Rectal smooth muscle tissue (tissue), 1 donor: ENCODE measurements around the gene PDE4D.

Experiments
- H3K27ac ChIP-seq: one replicate; pipeline ENCODE4 v1.7.0; 2013; ENCODE audit warnings: low read depth, low read length, inconsistent platforms
- H3K27me3 ChIP-seq: one replicate; pipeline ENCODE4 v1.7.0; 2013; ENCODE audit warnings: low read length; ENCODE audit not compliant: control insufficient read depth, insufficient read depth
- H3K36me3 ChIP-seq: one replicate; pipeline ENCODE4 v1.7.0; 2013; ENCODE audit warnings: low read length; ENCODE audit not compliant: control insufficient read depth, insufficient read depth
- H3K4me1 ChIP-seq: one replicate; pipeline ENCODE4 v1.7.0; 2013; ENCODE audit warnings: low read length; ENCODE audit not compliant: control insufficient read depth, insufficient read depth
- H3K4me3 ChIP-seq: one replicate; pipeline ENCODE4 v1.7.0; 2013; ENCODE audit warnings: low read length
- H3K9ac ChIP-seq: one replicate; pipeline ENCODE4 v1.7.0; 2013; ENCODE audit warnings: low read length

Gene PDE4D

DNA sequence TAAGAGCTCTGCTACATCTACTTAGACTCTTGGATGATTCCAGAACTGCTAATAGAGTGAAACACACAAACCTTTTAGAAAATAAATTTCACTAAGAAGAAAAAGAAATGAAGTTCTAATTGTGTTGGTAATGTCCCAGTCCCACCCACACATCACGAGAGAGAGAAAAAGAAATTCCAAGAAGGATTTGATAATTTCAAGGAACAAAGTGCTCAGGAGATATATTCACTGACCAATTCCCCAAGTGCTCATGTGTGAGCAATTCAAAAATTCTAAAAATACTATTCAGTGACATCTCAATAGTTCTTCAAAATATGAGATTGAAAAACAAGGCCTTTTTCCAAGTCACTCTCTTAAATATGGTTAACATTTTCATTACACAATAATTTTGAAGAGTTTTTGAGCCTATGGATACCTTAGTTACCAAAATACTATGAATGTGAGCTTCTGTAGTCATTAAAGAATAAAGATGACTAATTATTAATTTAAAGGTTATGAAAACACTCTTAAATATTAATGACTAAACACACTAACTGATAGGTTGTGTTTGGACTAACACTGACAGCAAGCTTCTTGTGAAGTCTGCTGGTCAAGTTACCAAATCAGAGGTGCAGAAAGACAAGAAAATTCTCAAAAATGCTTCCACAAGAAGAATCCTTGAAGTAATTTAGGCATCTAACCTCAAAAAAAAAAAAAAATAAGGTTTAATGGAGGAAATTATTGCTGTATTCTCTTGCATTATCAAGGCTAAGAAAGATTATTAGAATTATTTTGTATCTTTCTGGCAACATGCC, 245.3 kb downstream of the PDE4D start:
- H3K27ac ChIP-seq, result no peak overlapping the region
- H3K4me3 ChIP-seq, result no peak overlapping the region
- H3K27me3 ChIP-seq, result no peaks in the 10 kb centered on the region

DNA sequence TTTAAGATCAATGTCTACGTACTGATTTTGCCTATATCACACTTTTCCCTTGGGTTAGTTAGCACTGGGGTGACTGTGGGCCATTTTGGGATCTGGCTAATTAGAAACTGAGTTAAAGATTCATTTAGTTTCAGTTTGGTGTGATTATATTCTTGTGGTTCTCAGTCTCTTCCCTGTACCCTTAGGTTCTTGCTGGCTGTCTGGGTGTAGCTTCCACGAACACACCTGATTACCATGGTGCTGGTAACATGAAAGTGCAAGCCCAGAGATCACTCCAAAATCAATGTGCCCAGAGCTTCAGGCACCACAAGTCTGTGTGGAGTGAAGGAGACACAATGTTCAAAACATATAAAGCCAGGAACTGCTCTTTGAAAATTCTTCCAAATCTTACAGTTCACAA, 248.1 kb downstream of the PDE4D start:
- Histone ChIP-seq H3K4me3 (no peak overlapping the region), H3K27me3 (no peaks in the 10 kb centered on the region), H3K4me1 (no peaks in the 10 kb centered on the region), H3K9ac (no peak overlapping the region), H3K27ac (no peak overlapping the region), H3K36me3 (no peaks in the 10 kb centered on the region)

More for the DNA sequence above, 245.3 kb downstream of the PDE4D start:
- Histone ChIP-seq H3K4me1 (no peaks in the 10 kb centered on the region), H3K36me3 (no peaks in the 10 kb centered on the region), H3K9ac (no peak overlapping the region)

DNA sequence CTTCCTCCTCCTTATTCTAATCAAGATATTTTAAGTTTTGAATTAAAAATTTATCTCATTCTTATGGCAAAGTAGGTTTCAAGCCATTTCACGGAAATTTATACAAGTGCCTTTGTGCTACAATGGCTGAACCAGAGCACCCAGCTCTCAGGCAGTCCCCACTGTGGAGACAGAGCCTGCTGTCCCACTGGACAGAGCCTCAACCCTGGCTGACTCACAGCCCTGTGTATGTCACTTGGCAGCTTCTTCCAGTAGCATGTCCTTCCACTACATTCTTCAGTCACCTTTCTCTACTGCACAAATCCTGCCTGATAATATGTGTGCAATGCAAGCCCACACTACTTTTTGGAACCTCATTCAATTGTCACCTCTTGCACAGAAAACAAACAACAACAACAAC, 253.1 kb downstream of the PDE4D start:
- Histone ChIP-seq H3K9ac (no peak overlapping the region), H3K27ac (no peak overlapping the region)

GRCh38 chr5:59637884-59638580, 255.5 kb downstream of the PDE4D start:
- Histone ChIP-seq H3K9ac (no peak overlapping the region), H3K27me3 (no peaks in the 10 kb centered on the region), H3K4me1 (no peaks in the 10 kb centered on the region), H3K36me3 (no peaks in the 10 kb centered on the region), H3K4me3 (no peak overlapping the region), H3K27ac (no peak overlapping the region)

More for the DNA sequence above, 253.1 kb downstream of the PDE4D start:
- no peaks in the 10 kb centered on the region for H3K4me1 ChIP-seq
- H3K36me3 ChIP-seq, result no peaks in the 10 kb centered on the region
- no peak overlapping the region for H3K4me3 ChIP-seq
- H3K27me3 ChIP-seq, result no peaks in the 10 kb centered on the region

GRCh38 chr5:59629561-59629960, 264.0 kb downstream of the PDE4D start:
- no peak overlapping the region for H3K4me3 ChIP-seq
- no peaks in the 10 kb centered on the region for H3K36me3 ChIP-seq
- no peak overlapping the region for H3K27ac ChIP-seq
- no peaks in the 10 kb centered on the region for H3K27me3 ChIP-seq
- no peak overlapping the region for H3K9ac ChIP-seq
- no peaks in the 10 kb centered on the region for H3K4me1 ChIP-seq

- Histone ChIP-seq H3K4me1 (no peaks in the 10 kb centered on the region), H3K27ac (no peak overlapping the region), H3K9ac (no peak overlapping the region), H3K27me3 (no peaks in the 10 kb centered on the region), H3K4me3 (no peak overlapping the region), H3K36me3 (no peaks in the 10 kb centered on the region)
Measured at GRCh38 chr5:59628062-59628828, 265.3 kb downstream of the PDE4D start.

- no peaks in the 10 kb centered on the region for H3K4me1 ChIP-seq
- no peaks in the 10 kb centered on the region for H3K36me3 ChIP-seq
- no peaks in the 10 kb centered on the region for H3K27me3 ChIP-seq
- no peak overlapping the region for H3K4me3 ChIP-seq
- no peak overlapping the region for H3K27ac ChIP-seq
- H3K9ac ChIP-seq, result no peak overlapping the region
Measured at GRCh38 chr5:59624898-59625297, 268.6 kb downstream of the PDE4D start.

- Histone ChIP-seq H3K4me1 (no peaks in the 10 kb centered on the region), H3K9ac (no peak overlapping the region), H3K36me3 (no peaks in the 10 kb centered on the region), H3K4me3 (no peak overlapping the region), H3K27ac (no peak overlapping the region), H3K27me3 (no peaks in the 10 kb centered on the region)
Measured at GRCh38 chr5:59622848-59623247, 270.7 kb downstream of the PDE4D start.

- no peak overlapping the region for H3K27ac ChIP-seq
- no peak overlapping the region for H3K9ac ChIP-seq
- no peaks in the 10 kb centered on the region for H3K36me3 ChIP-seq
- H3K4me1 ChIP-seq, result peaks cover 2% of the 10 kb centered on the region
- no peaks in the 10 kb centered on the region for H3K27me3 ChIP-seq
- no peak overlapping the region for H3K4me3 ChIP-seq
Measured at GRCh38 chr5:59621477-59621876, 272.0 kb downstream of the PDE4D start.

- H3K4me1 ChIP-seq, result peaks cover 2% of the 10 kb centered on the region
- H3K27me3 ChIP-seq, result no peaks in the 10 kb centered on the region
- no peak overlapping the region for H3K9ac ChIP-seq
- H3K36me3 ChIP-seq, result no peaks in the 10 kb centered on the region
- H3K4me3 ChIP-seq, result no peak overlapping the region
- no peak overlapping the region for H3K27ac ChIP-seq
Measured at GRCh38 chr5:59620535-59621212, 272.9 kb downstream of the PDE4D start.

DNA sequence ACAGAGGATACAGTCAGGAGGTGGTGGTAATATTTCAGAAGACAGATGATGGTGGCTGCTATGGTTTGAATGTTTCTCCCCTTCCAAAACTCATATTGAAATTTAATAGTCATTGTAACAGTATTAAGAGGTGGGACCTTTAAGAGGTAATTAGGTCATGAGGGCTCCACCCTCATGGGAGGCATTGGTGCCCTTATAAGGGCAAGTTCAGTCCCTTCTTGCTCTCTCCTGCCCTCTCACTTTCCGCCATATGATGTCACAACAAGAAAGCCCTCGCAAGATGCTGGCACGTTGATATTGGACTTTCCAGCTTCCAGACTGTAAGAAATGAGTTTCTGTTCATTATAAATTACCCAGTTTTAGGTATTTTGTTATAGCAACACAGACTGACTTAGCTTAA, 274.9 kb downstream of the PDE4D start:
- H3K9ac ChIP-seq, result no peak overlapping the region
- no peaks in the 10 kb centered on the region for H3K27me3 ChIP-seq
- H3K4me1 ChIP-seq, result peaks cover 2% of the 10 kb centered on the region
- H3K27ac ChIP-seq, result no peak overlapping the region
- H3K36me3 ChIP-seq, result no peaks in the 10 kb centered on the region
- no peak overlapping the region for H3K4me3 ChIP-seq

GRCh38 chr5:59617186-59617771, 276.2 kb downstream of the PDE4D start:
- Histone ChIP-seq H3K4me1 (peaks cover 2% of the 10 kb centered on the region), H3K9ac (no peak overlapping the region)

More at GRCh38 chr5:59617186-59617771, 276.2 kb downstream of the PDE4D start:
- Histone ChIP-seq H3K27me3 (no peaks in the 10 kb centered on the region), H3K36me3 (no peaks in the 10 kb centered on the region), H3K4me3 (no peak overlapping the region), H3K27ac (no peak overlapping the region)
